Smooth muscle cell of trachea (primary cell): ENCODE data around the gene VPS45. TPM values are rescaled to one million over a fixed set of nuclear protein-coding genes. Genes with fewer than 3 reads are reported as not detected.

Experiments used
- total RNA-seq: library from RNA; depleted of rRNA; stranded (reverse); fragments of >200 nt; gene quantifications from 2 replicates; pipeline ENCODE4 v1.2.1, GENCODE V29; 2014

The VPS45 gene, protein sequence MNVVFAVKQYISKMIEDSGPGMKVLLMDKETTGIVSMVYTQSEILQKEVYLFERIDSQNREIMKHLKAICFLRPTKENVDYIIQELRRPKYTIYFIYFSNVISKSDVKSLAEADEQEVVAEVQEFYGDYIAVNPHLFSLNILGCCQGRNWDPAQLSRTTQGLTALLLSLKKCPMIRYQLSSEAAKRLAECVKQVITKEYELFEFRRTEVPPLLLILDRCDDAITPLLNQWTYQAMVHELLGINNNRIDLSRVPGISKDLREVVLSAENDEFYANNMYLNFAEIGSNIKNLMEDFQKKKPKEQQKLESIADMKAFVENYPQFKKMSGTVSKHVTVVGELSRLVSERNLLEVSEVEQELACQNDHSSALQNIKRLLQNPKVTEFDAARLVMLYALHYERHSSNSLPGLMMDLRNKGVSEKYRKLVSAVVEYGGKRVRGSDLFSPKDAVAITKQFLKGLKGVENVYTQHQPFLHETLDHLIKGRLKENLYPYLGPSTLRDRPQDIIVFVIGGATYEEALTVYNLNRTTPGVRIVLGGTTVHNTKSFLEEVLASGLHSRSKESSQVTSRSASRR
- 39.0 and 49.9 TPM in 2 replicates for total RNA-seq

GRCh38 chr1:150067184-150068108 is at the start of gene VPS45:
TSS of gene VPS45 (plus strand) at chr1:150067776. CDS start at chr1:150067858, 82 bp downstream.

DNA sequence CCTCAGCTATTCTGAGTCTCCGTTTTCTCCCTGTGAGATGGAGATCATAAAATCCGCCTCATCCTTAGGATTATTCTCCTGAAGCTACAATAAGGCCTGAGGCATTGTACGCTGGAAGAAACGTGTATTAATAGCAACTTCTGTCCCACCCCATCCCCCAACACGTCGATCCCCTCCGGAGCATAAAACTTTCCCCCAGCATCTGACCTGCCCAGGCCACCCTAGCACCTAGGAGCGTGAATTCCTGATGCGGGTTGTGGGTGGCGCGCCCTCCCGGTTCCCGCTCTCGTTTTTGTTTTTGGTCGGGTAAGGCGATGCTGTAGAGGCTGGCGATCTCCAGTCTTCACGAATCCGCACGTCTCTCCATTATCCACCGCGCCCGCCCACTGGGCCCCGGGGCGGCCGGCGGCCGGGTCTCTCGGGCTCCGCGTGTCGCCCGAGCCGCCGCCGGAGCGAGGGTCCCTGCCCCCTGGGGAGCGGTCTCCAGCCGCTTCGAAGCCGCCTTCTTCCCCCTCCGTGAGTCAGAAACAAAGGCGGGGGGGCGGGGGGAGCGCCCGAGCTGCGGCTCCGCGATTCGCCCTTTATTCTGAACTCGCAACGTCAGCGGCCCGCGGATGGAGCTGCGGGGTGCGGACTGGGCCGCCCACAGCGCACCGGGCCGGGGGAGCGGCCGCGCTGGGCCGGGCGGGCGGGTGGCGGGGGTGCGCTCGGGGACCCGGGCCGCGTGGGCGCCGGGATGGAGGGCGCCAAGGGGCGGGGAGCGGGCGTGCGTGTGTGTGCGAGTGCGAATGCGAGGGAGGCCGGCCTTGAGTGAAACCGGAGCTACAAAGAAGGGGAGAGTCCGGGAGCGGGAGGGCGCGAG is 81.9 kb downstream of the VPS45 start, which contains the start of gene PLEKHO1:
Gene PLEKHO1, plus strand, starts transcription at position 646 of the 862 bp plus-strand sequence. CDS start 342 bp downstream, outside the sequence.

Other genes with a start within 250 kb of the VPS45 start
- 11.2 and 12.2 TPM in 2 replicates for gene BOLA1, start 168.2 kb upstream of the VPS45 start, total RNA-seq
- gene SV2A, start 149.9 kb upstream of the VPS45 start, total RNA-seq, result 19.4 and 38.0 TPM in 2 replicates
- 11.4 and 14.4 TPM in 2 replicates for gene SF3B4, start 140.0 kb upstream of the VPS45 start, total RNA-seq
- gene MTMR11, start 130.9 kb upstream of the VPS45 start, total RNA-seq, result 12.2 and 13.2 TPM in 2 replicates
- 19.6 and 20.8 TPM in 2 replicates for gene OTUD7B, start 57.0 kb upstream of the VPS45 start, total RNA-seq
- 48.7 and 63.8 TPM in 2 replicates for gene PLEKHO1, start 82.1 kb downstream of the VPS45 start, total RNA-seq
- gene ANP32E, start 168.3 kb downstream of the VPS45 start, total RNA-seq, result 11.1 and 32.3 TPM in 2 replicates
- not detected in 2 replicates for gene CA14, start 190.0 kb downstream of the VPS45 start, total RNA-seq
- gene APH1A, start 201.2 kb downstream of the VPS45 start, total RNA-seq, result 97.3 and 105 TPM in 2 replicates
- gene C1orf54, start 205.0 kb downstream of the VPS45 start, total RNA-seq, result 30.3 and 44.8 TPM in 2 replicates
- 1.6 and 8.1 TPM in 2 replicates for gene CIART, start 214.8 kb downstream of the VPS45 start, total RNA-seq
- gene MRPS21, start 226.1 kb downstream of the VPS45 start, total RNA-seq, result 30.4 and 57.2 TPM in 2 replicates